ENCODE results near the gene SNRNP200.
A peak's percentile ranks its signal among the peaks of the same experiment; 100 is the strongest.
"Not testable (repeated sequence)": the region's sequence is repeated elsewhere in the genome, so short reads cannot be mapped to it uniquely, and the experiment has no call there.

SNRNP200 gene

DNA sequence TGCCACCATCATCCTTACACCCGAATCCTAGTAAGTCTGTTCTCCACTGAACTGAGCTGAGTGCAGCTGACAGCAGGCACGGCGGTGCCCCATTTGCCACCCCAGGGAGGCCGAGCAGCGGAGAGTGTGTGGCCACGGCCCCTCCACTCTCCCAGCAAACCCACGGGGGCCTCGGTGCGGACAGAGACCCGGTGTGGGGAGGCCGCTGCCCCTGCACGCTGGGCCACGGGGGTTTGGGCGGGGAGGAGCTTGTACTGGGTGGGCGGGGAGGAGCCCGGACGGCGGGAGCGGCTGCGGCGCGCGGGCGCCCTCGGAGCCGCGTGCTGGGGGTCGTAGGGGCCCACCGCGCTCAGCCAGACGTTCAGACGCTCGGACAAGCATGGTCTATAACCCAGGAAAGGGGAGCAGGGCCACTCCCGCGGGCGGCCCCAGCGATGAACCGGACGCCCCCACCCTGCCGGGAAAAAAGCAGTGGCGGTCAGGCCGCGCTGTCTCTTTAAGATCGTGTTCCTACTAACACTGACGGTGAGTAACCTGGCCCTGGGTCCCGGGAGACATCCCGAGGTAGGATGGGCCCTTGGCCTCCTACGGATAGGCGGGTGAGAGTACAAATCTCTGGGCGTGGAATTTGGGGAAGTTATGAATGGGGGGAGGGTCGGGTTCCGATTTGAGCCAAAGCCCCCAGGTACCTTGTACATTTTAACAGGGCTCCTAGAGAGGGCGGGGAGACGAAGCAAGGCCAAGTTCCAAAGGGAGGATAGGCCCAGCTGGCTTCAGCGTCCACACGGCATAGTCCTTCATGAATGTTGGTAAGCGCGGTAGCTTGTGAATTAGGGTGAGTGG lies 19.9 kb upstream of the SNRNP200 start, which contains the start of gene ITPRIPL1:
Gene ITPRIPL1 (plus strand): TSS at position 277 of the 843 bp plus-strand sequence. CDS start 523 bp downstream, at position 800.
- peak; percentile 50 for DNase-seq

DNA sequence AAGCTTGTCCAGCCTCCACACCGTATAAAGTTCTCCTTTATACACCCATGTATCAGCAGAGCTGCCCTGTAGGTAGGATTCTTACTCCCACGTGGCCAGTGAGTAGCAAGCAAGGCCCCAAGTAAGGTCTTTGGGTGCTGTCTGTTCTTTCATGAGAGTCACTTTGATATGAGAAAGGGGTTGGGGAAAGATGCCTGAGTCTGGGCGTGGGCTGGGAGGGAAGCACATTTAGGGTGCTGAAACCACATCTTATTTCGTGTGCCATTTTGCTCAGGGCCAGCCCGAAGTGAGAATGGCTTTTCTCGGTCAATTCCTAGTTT lies 19.3 kb upstream of the SNRNP200 start:
- DNase-seq = peak; percentile 21

DNA sequence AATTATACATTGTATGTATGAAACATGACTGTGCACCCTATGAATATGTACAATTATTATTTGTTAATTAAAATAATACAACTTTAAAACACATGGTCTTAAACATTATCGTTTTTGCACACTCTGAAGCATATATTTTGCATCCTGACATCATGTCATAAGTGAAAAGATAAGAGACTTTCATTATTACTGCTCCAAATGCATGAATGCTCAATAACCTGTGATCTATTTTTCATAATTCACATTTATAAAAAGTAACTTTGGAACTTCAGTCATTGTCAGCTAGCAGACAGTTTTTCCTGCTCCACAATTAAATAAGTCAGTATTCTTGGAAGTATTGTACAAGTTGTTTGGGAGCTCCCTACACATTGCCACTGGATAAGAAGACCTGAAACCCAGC lies 18.5 kb upstream of the SNRNP200 start:
- DNase-seq = no peak

DNA sequence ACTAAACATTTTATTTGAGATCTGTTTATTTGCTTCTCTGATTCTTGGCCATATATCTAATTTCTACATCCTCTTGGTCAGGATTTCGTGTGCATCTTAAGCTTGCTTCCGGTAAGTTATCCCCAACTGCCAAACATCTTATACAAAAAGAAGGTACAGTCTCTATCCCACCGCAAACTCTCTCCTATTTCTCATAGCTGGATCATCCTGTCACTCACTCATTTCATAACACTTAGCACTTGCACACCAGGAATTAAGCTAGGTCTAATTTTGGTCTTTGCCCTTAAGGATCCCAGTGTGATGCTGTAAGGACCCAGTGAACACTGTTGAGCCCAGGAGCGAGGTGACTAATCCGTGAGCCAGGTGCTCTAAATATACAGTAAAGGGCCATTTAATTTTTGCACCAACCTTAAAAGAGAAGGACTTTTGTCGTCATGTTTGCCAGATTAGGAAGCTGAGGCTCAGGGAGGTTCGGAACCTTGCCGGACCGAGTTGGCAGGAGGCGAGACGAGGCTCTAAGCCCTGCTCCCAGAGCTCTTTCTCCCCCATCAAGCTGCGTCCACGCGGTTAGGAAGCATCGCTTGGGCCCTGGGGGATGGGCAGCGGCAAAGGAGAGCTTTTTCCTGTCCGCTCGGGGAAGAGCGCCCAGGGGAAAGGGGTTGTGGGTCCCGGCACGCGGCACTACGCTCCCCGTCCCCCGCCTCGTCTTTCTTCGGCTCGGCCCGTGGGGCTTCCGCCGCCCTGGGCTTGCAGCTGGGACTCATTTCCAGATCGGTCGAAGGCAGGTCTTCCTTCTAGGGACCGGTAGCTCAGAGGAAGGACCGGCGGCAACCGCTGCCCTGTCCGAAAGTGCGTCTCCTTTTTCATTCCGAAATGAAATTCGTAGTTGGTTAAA lies 15.6 kb upstream of the SNRNP200 start:
- peak; percentile 37 for DNase-seq

DNA sequence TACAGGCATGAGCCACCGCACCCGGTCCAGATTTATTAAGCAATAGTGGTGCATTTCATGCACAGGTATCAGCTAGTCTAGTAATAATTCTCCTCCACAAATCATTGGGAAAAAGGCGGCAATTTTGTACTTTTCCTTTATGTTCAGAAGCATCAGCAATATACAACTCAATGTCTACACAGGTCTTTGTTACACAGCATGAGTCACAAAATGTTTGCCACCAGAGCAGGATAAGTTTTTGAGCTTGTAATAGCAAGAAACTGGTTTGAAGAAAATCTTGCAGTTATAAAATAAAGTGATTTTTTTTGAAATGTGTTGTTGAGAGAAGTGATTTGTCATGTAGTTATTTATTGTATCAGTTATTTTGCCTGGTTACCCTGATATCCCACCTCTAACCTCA lies 15.0 kb upstream of the SNRNP200 start:
- DNase-seq = no peak

DNA sequence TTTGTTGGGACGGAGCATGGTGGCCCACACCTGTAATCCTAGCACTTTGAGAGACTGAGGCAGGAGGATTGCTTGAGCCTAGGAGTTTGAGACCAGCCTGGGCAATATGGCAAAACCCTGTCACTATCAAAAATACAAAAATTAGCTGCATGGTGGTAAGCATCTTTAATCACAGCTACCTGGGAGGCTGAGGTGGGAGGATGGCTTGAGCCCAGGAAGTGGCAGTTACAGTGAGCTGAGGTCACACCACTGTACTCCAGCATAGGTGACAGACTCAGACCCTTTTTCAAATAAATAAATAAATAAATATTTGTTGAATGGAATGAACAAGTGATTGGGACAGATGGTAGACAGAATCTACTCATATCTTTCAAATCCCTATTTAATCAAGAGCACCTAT lies 14.1 kb upstream of the SNRNP200 start:
- DNase-seq = no peak

DNA sequence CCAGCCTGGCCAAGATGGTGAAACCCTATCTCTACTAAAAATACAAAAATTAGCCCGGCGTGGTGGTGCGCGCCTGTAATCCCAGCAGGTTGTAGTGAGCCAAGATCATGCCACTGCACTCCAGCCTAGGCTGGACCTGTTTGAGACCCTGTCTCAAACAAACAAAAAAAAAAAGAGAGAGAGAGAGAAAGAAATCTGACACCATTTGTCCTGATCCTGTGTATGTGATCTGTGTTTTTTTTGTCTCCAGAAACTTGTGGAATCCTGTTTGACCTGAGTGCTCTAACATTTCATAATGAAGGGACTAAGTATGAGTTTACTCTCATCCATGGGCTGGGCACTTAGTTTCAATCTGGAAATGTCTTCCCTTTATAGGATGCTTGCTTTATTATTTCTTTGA lies 13.4 kb upstream of the SNRNP200 start:
- no peak for DNase-seq

DNA sequence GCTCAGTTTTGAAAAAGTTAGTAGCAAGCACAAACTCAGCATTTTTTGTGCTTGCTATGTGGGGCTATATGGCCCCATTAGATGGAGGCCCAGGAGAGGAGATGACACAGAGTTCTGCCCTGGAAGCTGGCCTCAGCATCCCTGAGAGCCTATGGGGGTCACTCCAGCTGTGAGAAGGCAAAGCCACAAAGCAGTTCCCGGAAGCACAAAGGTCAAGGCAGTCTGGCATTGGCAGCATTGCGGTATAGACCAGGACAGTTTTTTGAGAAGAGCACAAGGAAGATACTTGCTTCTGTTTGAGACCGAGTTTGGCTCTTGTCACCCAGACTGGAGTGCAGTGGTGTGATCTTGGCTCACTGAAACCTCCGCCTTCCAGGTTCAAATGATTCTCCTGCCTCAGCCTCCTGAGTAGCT lies 12.2 kb upstream of the SNRNP200 start:
- no peak for DNase-seq

DNA sequence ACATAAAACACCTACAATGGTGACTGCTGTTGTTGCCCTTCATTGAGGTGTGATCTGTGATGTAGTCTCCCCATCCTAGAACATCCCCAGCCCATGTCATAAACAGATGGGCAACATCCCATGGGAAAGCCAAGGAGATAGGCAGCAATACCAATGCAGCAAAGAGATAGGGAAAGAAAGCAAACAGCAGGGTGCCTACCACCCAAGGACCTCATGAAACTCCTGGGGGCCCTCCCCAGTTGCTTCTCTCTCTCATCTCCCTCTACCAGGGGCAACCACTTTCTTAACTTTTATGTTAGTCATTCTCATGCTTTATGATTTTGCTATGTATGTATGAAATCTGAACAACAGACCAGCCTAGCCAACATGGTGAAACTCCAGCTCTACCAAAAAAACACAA lies 11.7 kb upstream of the SNRNP200 start:
- DNase-seq = no peak

DNA sequence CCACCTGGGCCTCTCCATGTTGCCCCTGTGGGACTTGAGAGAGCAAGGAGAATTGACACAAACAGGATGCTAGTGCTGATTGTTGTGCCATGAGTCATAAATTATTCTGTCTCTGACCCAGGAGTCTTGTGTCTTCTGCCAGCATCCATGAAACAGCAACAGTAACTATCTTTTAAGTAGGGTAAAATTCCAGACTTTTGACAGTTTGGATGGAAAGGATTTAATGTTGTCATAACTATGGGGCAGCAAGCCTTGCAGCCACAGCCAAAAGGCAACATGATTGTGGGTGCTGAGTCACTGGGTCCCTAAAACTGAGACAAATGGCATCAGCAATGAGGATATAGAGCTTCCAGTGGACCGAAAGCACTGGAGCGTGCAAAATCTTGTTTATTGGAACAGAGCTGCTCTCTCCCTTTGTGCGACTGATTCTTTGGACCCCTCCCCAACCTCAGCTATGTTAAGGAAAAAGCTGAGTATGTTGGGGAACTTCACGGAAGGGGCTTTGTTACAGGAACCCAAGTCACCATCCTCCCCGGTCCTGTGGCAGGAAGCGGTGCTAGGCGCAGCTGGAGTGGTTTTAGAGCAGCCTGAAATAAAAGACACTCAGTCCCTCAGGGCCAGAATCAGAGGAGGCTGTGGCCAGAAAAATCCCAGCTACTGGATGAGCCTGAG lies 10.2 kb upstream of the SNRNP200 start:
- peak; percentile 48 for DNase-seq

DNA sequence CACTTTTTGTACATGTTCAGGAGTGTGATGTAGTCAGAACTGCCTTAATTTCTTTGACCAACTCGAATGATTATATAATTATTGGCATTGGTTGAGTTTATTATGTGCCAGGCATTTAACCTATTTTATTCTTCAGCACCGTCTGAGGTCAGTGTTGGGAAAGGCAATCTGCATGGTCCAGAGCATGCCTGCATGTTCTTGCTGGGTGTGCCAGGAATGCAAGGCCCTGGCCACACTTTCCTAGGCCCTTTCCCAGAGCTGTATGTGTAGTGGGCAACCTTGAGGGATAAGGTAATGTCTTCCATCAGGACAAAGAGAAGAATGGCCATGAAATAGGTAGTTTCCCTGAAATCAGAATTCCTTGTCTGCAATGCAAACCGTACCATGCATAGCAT lies 9.7 kb upstream of the SNRNP200 start:
- no peak for DNase-seq

DNA sequence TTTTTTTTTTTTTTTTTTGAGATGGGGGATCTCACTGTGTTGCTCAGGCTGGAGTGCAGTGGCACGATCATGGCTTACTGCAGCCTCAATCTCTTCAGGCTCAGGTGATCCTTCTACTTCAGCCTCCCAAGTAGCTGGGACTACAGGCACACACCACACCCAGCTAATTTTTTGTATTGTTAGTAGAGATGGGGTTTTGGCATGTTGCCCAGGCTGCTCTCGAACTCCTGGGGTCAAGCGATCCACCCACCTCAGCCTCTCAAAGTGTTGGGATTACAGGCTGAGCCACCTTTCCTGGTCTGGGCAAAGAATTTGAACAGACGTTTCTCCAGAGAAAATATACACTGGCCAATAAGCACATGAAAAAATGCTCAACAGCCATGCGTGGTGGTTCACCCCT lies 2.9 kb upstream of the SNRNP200 start:
- no peak for DNase-seq

DNA sequence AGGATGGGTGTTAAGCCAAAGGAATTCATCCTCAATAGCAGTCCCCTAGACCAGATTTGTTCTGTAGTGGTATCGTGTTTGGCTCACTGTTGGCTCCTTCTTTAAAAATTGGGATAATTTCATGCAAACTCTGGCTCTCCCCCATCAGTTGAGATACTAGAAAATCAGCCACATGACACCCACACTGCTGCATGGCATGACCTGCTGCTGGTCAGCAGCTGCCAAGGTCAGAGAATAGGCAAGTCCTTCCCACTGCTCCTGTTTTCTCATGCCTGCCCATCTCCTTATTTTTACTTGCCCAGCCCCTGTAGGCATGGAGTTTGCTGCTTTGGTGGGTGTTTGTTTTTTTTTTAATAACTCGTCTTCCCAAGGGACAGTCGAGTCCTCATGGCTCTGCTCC lies 1.0 kb upstream of the SNRNP200 start:
- DNase-seq = no peak

DNA sequence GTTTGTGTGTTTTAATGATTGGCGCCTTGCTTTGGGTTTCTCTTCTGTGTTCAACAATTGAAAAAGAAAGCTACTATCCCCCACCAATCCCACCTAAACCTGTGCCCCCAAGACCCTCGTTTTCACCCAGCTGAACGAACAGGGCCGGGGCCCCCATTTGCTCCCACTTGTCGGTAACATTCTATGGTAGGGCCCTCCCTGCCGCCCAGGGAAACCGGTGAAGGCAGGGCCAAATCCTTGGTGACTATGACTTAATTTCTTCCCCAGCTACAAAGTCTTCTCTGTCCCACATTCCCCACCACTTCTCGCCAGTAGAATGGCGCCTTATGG lies 598 bp upstream of the SNRNP200 start:
- no peak for DNase-seq

DNA sequence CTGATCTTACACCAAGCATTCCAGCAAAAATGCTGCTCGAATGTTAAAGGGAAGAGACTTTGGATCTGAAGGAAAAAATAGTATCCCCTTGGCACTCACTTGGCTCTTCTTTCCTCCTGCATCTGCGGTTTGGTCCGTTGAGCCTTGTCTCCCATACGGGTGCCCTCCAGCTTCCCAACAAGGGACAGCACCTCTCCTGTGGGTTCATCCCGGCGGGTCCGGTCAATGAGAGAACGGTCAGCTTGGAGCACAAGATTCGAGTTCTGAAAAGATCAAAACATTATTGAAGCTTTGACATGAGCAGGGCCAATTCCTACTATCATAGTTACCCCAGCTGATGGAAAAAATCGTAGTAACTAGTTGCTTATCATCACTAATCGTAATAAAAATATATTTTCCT lies 740 bp downstream of the SNRNP200 start:
- DNase-seq = no peak

DNA sequence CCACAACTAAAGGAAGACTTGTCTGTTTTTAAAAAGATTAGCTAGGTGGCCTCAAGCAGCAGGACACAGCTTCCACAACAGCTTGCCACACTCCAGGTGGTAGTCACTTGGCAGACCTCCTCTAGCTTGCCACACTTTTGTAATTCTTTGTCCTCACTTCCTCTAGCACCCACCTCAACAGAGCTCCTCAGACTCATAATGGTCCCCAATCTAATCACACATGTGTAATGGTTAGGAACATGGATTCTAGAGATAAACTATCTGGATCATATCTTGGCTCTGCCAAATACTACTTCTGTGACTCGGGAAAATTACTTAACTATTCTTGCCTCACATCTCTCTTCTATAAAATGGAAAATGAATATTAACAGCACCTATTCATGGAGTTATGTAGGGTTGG lies 3.5 kb downstream of the SNRNP200 start:
- DNase-seq = no peak

DNA sequence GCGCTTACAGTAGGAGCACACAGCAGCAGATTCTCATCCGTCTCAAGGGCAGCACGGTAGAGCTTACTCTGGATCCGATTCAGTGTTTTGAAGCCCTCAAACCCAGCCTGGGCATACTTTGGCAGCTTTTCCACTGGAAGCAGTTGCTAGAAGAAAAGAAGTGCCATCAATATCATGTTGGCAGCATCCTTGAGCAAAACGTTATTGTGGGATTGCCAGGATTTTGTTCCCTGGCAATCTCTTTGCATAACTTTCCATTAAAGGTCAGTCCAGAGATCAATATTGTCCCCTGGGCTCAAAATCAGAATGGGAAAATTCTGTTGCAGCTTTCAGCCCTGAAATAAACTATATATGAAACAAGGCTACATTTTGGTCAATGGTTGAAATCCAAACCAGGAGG lies 8.4 kb downstream of the SNRNP200 start:
- no peak for DNase-seq

DNA sequence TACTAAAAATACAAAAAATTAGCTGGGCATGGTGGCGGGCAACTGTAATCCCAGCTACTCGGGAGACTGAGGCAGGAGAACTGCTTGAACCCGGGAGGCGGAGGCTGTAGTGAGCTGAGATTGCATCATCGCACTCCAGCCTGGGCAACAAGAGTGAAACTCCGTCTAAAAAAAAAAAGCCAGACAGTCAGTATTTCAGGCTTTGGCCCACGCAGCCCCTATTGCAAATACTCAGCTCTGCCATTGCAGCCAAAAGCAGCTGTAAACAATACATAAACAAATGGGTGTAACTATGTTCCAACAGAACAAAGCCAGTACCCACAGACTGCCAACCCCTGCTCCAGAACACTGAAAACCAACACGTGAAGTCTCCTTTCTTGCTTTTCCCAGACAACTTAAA lies 11.1 kb downstream of the SNRNP200 start:
- not testable (repeated sequence) for DNase-seq

DNA sequence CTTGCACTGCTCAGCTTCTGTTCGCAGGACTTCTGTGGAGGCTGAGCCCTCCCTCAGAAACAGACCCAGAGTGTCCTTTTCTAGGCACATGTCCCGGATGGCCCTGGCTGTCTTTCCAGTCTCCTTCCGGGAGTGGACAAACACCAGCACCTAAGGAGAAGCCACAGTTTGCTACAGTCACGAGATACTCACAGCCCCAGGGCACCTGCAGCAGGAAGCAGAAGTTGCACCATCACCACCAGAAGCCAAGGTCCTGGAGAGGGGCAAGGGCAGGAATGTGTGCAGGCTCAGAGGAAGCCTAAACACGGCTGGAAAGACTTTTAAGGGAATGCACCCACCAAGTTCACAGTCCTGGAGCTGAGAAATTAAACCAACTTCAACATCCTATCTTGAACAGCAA lies 13.6 kb downstream of the SNRNP200 start:
- no peak for DNase-seq

DNA sequence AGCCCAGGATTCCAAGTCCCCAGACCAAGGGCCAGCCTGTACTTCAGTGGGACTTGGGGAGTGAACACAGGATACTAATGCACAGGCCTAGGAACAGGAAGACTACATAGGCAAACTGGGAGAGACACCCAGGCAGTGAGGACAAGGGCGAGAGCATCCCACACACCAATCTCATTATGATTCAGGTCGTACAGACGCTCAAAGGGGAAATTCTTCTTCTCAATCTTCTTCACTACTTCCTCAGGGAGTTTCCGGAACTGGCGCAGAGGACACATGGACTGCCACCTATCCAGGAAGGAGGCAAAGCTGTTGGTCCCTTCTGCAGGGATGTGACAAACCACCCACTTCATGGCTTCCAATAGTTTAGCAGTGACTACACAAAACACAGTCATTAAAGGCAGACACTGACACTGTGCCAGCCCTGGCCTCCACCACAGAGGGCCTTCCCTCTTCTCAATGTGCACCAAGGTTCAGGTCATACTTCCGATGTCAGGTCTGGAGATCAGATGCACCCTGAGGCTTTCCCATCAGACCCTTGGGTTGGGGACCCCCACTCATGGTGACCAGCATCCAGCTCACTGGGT lies 18.0 kb downstream of the SNRNP200 start:
- no peak for DNase-seq

DNA sequence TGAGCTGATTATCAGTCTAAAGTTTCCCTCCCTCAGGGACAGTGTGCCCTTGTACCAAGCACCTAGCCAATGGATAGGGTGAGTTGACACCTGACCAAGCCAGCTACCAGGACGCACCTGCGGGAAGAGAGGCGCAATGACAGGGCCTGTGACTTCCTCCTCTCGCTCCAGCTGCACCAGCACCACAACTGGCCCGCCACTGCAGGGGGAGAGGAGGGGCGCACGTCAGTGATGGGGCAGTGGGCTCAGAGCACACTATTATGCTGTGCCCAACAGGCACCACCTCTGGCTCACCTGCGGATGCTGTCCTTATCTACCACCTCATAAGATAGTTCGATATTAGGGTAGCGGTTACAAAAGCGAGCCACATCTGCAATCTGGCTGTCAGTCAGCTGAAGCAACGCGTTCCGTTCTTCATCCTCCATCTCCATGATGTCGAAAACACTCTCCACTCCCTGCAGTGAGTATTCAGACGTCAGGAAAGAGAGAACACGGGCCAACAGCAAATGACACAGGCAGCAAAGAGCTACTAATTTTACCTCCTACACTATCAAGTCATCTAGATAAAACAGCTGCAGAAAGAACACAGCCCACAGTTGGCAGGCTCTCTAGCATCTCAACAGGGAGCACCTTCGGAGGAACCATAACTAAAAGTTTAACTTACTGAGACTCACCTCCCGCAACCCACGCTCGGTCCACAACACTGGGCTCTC lies 28.4 kb downstream of the SNRNP200 start:
- no peak for DNase-seq

DNA sequence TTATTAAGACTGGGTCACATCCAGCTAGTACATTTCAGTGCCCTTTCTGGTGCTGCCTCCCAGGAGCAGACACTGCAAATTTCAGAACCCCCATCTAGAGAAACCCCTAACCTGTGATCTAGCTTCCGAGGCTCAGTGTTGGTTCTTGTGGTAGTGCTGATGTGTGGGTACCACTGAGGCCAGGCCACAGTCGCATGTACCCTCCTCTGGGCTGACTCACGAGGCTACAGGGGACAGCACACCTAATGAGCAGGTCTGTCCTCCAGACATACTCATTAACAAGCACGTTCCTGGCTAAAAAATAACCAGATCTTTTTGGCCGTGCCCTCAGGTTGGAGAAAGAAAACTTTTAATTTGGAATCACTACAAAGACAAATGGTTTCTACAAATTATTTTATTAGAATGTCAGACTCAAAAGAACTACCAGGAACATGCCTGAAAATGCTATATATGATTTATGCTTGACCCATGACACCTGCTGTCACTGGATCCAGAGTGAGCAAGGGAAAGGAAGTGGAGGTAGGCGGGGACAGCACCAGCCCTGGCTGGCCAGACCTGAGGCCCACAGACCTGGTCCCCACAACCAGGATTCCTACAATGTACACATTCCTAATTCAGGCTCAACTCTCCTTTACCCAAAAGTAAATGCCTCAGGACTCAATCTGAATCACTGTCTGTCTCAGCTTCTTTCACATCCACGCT lies 30.8 kb downstream of the SNRNP200 start:
- DNase-seq = no peak
